DND-41 (cell line): Measurements from ENCODE around the gene PEAK1.

Experiments used
- CTCF ChIP-seq: IDR thresholded peaks from 2 replicates; pipeline ENCODE4 v1.5.1; 2012; ENCODE audit warnings: borderline replicate concordance, low read length, moderate library complexity, mild to moderate bottlenecking; ENCODE audit not compliant: poor library complexity, severe bottlenecking; ENCODE audit errors: extremely low read depth
- EZH2 ChIP-seq: IDR thresholded peaks from 3 replicates; pipeline ENCODE4 v1.6.1; 2012; ENCODE audit warnings: borderline replicate concordance, low read depth, mild to moderate bottlenecking, moderate library complexity, low read length, inconsistent platforms; ENCODE audit not compliant: severe bottlenecking

- TF ChIP-seq CTCF: no peak
- TF ChIP-seq EZH2: no peak
Measured at GRCh38 chr15:77067691-77068367, 352.1 kb downstream of the PEAK1 start.
